GM21381 (cell line): Measurements from ENCODE around the gene CDH23.

ENCODE experiments used
- ATAC-seq: cut with Tn5 transposase; IDR thresholded peaks from one replicate; pipeline ENCODE4 v1.9.1; 2021; ENCODE audit warnings: mild to moderate bottlenecking, moderate library complexity; ENCODE audit not compliant: unreplicated experiment

Gene CDH23

GRCh38 chr10:71632896-71633600 lies 236.3 kb downstream of the CDH23 start:
- ATAC-seq, result no peak

- no peak for ATAC-seq
These were observed 237.2 kb downstream of the CDH23 start for GRCh38 chr10:71633920-71634319.

GRCh38 chr10:71634531-71635164 lies 237.9 kb downstream of the CDH23 start:
- ATAC-seq, result no peak

GRCh38 chr10:71635251-71635866 lies 238.6 kb downstream of the CDH23 start:
- ATAC-seq, result no peak

GRCh38 chr10:71635867-71636266 lies 239.1 kb downstream of the CDH23 start:
- ATAC-seq, result no peak

GRCh38 chr10:71636588-71636987 lies 239.9 kb downstream of the CDH23 start:
- ATAC-seq, result no peak

GRCh38 chr10:71637305-71637704 lies 240.6 kb downstream of the CDH23 start:
- ATAC-seq, result no peak

GRCh38 chr10:71638064-71638821 lies 241.5 kb downstream of the CDH23 start:
- ATAC-seq, result no peak

- no peak for ATAC-seq
These were observed 242.4 kb downstream of the CDH23 start for GRCh38 chr10:71638822-71639719.

- ATAC-seq, result no peak
These were observed 243.9 kb downstream of the CDH23 start for GRCh38 chr10:71640607-71641006.

GRCh38 chr10:71641449-71641848 lies 244.7 kb downstream of the CDH23 start:
- ATAC-seq, result no peak

GRCh38 chr10:71641986-71642385 lies 245.3 kb downstream of the CDH23 start:
- ATAC-seq, result no peak

GRCh38 chr10:71643904-71644303 lies 247.2 kb downstream of the CDH23 start:
- no peak for ATAC-seq

GRCh38 chr10:71644307-71645180 lies 247.8 kb downstream of the CDH23 start:
- ATAC-seq, result no peak

- ATAC-seq, result no peak
These were observed 248.5 kb downstream of the CDH23 start for GRCh38 chr10:71645185-71645584.

- no peak for ATAC-seq
These were observed 249.3 kb downstream of the CDH23 start for GRCh38 chr10:71646037-71646436.

GRCh38 chr10:71646592-71647292 lies 250.0 kb downstream of the CDH23 start:
- ATAC-seq, result no peak

- ATAC-seq, result no peak
These were observed 251.0 kb downstream of the CDH23 start for GRCh38 chr10:71647526-71648253.
